LNCAP (cell line): ENCODE data around the gene PSMD1.

Experiments used
- TF ChIP-seq, protein P1 (sequence below): fragments of 450-650 bp; IDR thresholded peaks from 2 replicates; pipeline ENCODE4 v1.5.1; 2017; ENCODE audit warnings: mild to moderate bottlenecking

Gene PSMD1

DNA sequence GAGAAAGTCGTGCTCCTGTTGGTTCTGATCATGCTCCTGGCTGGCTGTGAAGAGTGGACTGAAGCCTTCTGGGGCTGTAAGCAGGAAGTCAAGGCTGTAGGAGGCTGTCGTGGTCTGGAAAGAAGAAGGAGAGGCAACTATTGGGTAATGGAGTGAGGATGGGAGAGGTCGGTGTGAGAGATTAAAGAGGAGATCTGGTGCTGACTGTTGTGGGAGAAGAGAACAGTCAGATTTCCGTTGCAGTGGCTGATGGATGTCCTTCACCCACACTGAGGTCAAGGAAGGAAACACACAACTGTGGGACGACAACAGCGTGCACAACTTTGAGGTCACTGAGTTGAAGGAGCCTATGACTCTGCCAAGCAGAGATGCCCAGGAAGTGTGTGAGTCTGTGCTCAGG is 2.8 kb upstream of the PSMD1 start:
- TF ChIP-seq, protein P1, sequence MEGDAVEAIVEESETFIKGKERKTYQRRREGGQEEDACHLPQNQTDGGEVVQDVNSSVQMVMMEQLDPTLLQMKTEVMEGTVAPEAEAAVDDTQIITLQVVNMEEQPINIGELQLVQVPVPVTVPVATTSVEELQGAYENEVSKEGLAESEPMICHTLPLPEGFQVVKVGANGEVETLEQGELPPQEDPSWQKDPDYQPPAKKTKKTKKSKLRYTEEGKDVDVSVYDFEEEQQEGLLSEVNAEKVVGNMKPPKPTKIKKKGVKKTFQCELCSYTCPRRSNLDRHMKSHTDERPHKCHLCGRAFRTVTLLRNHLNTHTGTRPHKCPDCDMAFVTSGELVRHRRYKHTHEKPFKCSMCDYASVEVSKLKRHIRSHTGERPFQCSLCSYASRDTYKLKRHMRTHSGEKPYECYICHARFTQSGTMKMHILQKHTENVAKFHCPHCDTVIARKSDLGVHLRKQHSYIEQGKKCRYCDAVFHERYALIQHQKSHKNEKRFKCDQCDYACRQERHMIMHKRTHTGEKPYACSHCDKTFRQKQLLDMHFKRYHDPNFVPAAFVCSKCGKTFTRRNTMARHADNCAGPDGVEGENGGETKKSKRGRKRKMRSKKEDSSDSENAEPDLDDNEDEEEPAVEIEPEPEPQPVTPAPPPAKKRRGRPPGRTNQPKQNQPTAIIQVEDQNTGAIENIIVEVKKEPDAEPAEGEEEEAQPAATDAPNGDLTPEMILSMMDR, result no peak

DNA sequence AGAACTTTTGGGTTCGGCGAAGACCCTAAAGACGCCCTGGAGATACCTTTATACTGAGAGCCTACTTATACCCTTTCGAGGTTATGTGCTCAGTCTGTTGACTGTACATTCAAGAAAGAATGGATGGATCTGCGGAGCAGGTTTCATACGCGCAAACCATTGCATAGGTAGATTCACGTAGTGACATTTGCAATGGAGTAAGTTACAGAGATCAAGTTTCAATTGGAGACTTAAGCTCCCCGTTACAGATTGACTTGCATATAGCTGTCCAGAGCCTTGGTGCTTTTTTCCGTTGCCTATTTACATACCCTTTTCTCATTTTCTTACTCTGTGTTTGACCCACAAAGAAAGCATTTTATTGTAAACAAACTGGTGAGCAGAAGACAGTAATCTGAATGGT is 923 bp downstream of the PSMD1 start:
- TF ChIP-seq, protein P1, result no peak

DNA sequence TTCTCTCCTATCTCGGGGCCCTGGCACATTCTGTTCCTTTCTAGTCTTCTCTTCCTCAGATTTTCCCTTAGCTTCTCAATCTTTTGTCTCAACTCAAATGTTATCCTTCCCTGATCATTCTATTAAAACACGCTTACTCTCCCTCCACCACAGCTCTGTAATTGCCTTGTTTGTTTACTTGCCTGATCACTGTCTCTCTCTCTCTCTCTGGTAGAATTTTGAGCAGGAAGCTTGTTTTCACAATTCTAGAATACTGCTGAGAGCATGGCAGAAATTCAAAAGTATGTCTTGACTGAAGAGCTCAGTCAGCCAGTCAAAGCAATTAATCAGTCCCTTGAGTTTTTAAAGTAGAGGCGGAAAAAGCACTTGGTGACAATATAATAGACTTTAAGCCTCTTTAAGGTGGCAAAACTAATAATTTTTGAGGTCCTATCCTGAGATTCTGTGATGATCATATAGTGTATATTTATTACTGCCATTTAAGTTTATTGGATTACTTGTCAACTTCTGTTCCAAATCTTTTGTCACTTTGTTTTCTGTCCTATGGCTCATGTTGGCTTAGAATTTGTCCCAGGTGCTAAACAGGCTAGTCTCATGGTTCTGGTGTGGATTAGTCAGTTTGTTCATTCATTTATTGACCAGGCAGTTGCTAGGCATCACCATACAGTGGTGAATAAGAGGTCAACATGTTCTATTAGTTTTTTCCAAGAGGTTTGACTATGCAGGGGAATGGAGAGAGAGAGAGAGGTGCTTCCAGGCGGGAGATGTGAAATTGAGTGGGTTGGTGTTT is 2.3 kb downstream of the PSMD1 start:
- TF ChIP-seq, protein P1, result no peak

GRCh38 chr2:231059756-231060155 is 3.1 kb downstream of the PSMD1 start:
- TF ChIP-seq, protein P1, result no peak

DNA sequence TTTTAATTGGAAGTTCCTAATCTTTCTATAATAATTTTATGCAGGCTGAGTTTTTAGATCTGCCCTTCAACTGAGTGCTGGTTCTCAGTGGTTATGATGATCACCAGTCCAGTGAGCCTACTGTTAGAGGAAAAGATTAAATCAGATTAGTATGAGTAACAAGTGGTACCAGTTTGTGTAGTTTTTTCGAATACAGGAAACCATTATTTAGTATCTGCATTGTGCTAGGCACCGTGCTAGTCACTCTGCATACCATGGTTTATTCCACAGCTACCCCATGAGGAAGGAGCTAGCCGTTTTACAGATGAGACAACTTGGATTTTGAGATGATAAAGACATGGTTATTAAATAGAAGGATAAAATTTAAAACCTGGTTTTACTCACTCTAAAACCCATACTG is 6.1 kb downstream of the PSMD1 start:
- TF ChIP-seq, protein P1, result no peak

GRCh38 chr2:231063347-231063746 is 6.7 kb downstream of the PSMD1 start:
- TF ChIP-seq, protein P1, result no peak

DNA sequence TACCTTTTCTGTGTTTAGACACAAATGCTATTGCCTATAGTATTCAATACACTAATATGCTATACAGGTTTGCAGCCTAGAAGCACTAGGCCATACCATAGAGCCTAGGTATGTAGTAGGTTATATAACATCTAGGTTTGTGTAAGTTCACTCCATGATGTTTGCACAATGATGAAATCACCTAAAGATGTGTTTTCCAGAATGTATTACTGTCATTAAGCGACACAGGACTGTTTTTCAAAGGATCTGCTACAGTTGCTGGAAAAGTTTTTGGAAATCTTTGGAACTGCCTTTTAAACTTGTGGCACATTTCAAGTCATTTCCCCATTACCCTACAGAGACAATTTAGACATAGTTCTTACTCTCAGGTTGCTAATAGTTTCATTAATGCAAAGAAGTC is 9.3 kb downstream of the PSMD1 start:
- TF ChIP-seq, protein P1, result no peak
